Tibial nerve (tissue), 4 donors: ENCODE measurements around the gene MSI2. TPM values are rescaled to one million over a fixed set of nuclear protein-coding genes. Genes with fewer than 3 reads are reported as not detected.

Experiments
- DNase-seq, 2 donors: peaks; one replicate each; pipeline ENCODE4 v3.0.0-alpha.2; 2019; ENCODE audit warnings: low spot score in 2 of 2
- H3K27ac ChIP-seq, 4 donors: fragments of 200-600 bp; sonication (generic) in 3 of 4; one replicate each; pipeline ENCODE4 v1.5.1; 2017 to 2019; ENCODE audit warnings: mild to moderate bottlenecking in 1 of 4
- H3K27me3 ChIP-seq, 2 donors: fragments of 200-600 bp; sonication (generic) in 1 of 2; one replicate each; pipeline versions ENCODE4 v1.5.1 to v1.6.0; 2017 to 2019
- H3K36me3 ChIP-seq, 3 donors: fragments of 200-600 bp; sonication (generic); one replicate each; pipeline ENCODE4 v1.5.1; 2018 to 2019
- H3K4me1 ChIP-seq, 4 donors: fragments of 200-600 bp; sonication (generic) in 3 of 4; one replicate each; pipeline ENCODE4 v1.5.1; 2017 to 2019
- H3K4me3 ChIP-seq, 4 donors: fragments of 200-600 bp; sonication (generic) in 3 of 4; one replicate each; pipeline ENCODE4 v1.5.1; 2017 to 2019; ENCODE audit warnings: mild to moderate bottlenecking in 1 of 4, moderate library complexity in 1 of 4
- H3K9me3 ChIP-seq, 4 donors: fragments of 200-600 bp; sonication (generic) in 3 of 4; one replicate each; pipeline ENCODE4 v1.5.1; 2017 to 2019
- EP300 ChIP-seq, 2 donors: sonication (generic); formaldehyde crosslinking; IDR thresholded peaks; one replicate each; pipeline ENCODE4 v1.6.1; 2017; ENCODE audit warnings: antibody characterized with exemption in 2 of 2, mild to moderate bottlenecking in 1 of 2
- POLR2A ChIP-seq, 2 donors: fragments of 450-650 bp; IDR thresholded peaks; one replicate each; pipeline ENCODE4 v1.6.1; 2017; ENCODE audit warnings: antibody characterized with exemption in 2 of 2, mild to moderate bottlenecking in 2 of 2, moderate library complexity in 2 of 2
- WGBS, 2 donors: methylation state at CpG; one replicate each; pipeline ENCODE4 v1.1.5; 2018; 5-methylcytosine and 5-hydroxymethylcytosine counted together
- total RNA-seq, 4 donors: library from RNA; depleted of rRNA; stranded (reverse); fragments of >200 nt; gene quantifications; one replicate each; pipeline ENCODE4 v1.1.0, GENCODE V29; 2016
- TF ChIP-seq, protein P1 (sequence below), 5 experiments: fragments of 200-600 bp in 3 of 5; fragments of 450-650 bp in 2 of 5; sonication (generic) in 3 of 5; IDR thresholded peaks; one replicate each; pipeline ENCODE4 v1.5.1; 2016 to 2019; ENCODE audit warnings: antibody characterized with exemption in 5 of 5, mild to moderate bottlenecking in 3 of 5, moderate library complexity in 2 of 5

Gene MSI2
- total RNA-seq, 4 donors from 2014 or later: 11.5 to 18.3 (median 14.2) TPM

GRCh38 chr17:57354673-57355072 is 98.3 kb downstream of the MSI2 start:
- DNase-seq: no peak
- 91 to 96% methylated on average over 2 of the region's 2 CpGs for WGBS, 2 donors
- H3K9me3 ChIP-seq: no peaks in the 10 kb centered on the region
- H3K36me3 ChIP-seq: no peaks in the 10 kb centered on the region
- TF ChIP-seq, protein P1, sequence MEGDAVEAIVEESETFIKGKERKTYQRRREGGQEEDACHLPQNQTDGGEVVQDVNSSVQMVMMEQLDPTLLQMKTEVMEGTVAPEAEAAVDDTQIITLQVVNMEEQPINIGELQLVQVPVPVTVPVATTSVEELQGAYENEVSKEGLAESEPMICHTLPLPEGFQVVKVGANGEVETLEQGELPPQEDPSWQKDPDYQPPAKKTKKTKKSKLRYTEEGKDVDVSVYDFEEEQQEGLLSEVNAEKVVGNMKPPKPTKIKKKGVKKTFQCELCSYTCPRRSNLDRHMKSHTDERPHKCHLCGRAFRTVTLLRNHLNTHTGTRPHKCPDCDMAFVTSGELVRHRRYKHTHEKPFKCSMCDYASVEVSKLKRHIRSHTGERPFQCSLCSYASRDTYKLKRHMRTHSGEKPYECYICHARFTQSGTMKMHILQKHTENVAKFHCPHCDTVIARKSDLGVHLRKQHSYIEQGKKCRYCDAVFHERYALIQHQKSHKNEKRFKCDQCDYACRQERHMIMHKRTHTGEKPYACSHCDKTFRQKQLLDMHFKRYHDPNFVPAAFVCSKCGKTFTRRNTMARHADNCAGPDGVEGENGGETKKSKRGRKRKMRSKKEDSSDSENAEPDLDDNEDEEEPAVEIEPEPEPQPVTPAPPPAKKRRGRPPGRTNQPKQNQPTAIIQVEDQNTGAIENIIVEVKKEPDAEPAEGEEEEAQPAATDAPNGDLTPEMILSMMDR (IDR thresholded peaks at IDR 0.05): no peak
- TF ChIP-seq POLR2A (IDR thresholded peaks at IDR 0.05): no peak
- TF ChIP-seq EP300 (IDR thresholded peaks at IDR 0.05): no peak
- H3K27ac ChIP-seq: no peak overlapping the region
- no peaks in the 10 kb centered on the region for H3K27me3 ChIP-seq
- peaks cover 0 to 15% (median 7%) of the 10 kb centered on the region in 4 donors for H3K4me1 ChIP-seq
- no peak overlapping the region for H3K4me3 ChIP-seq

DNA sequence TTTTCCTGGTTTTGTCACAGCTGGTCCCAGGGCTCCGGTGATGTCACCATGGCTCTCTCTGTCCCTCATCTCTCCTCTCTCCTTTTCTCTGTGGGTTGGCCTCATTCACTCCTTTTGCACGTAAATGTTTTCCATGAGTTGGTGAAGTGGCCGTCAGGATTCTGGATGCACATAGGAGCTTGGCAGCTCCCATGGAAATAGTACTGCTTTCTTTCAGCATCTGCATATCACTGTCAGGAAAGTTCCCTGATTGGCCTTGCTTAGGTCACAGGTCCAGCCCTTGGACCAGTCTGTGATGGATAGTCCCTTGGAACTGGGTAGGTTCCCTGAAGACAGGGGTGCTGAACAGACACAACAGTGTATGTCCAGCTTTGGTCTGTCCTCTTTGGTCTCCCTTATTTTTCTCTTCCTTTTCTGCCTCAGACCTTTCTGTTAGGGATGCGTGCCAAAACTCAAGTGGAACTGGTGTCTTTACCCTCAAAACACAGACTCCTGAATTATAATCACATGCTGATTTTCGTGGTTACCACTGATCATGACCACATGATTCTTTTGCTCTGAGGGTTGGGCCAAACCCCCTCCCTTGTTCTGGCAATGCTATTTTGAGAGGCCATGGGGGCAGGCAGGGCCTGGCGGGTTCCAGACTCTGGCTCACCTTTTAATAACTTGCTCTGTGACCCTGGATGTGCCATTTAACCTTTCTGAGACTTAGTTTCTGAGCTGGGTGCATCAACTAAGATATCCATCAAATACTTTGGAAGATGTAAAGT is 99.0 kb downstream of the MSI2 start:
- H3K27me3 ChIP-seq: no peaks in the 10 kb centered on the region
- DNase-seq: no peak
- H3K27ac ChIP-seq: no peak overlapping the region
- WGBS, 2 donors: 80 to 91% methylated on average over 6 of the region's 6 CpGs
- no peak overlapping the region for H3K4me3 ChIP-seq
- peaks cover 0 to 15% (median 7%) of the 10 kb centered on the region in 4 donors for H3K4me1 ChIP-seq
- no peaks in the 10 kb centered on the region for H3K36me3 ChIP-seq
- TF ChIP-seq POLR2A (IDR thresholded peaks at IDR 0.05): no peak
- no peak for TF ChIP-seq EP300 (IDR thresholded peaks at IDR 0.05)
- TF ChIP-seq, protein P1 (IDR thresholded peaks at IDR 0.05): no peak
- no peaks in the 10 kb centered on the region for H3K9me3 ChIP-seq

DNA sequence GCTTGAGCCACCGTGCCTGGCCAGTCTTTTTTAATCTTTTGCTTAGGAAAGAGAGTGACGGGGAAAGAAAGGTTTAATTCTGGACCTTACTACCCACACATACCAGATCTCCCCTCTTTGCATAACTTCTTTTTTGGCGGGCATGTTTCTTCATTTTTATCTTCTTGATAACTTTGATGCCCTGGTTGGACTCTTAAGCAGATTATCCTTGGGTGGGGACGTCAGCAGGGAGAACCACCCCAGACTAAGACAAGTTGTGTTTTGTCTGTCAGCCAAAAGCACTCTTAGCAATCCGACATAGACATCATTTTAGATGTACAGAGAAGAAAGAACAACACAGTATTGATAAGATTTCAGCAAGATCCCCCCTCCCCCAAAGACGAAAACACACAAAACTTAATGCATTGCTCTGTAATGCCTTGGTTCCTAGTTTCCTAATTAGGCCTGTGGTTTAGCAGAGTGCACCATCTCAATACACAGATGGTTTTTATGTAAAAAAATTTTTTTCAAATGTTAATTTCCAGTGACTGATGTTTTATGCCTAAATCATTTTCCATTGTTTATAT is 99.9 kb downstream of the MSI2 start:
- H3K36me3 ChIP-seq: no peaks in the 10 kb centered on the region
- no peak overlapping the region for H3K27ac ChIP-seq
- WGBS, 2 donors: 59 to 66% methylated on average over 6 of the region's 6 CpGs
- no peak for DNase-seq
- H3K9me3 ChIP-seq: no peaks in the 10 kb centered on the region
- peak overlapping the region in 1 of 4 donors; percentile 25 for H3K4me3 ChIP-seq
- peaks cover 0 to 14% (median 5%) of the 10 kb centered on the region in 4 donors for H3K4me1 ChIP-seq
- TF ChIP-seq POLR2A (IDR thresholded peaks at IDR 0.05) (no peak), EP300 (IDR thresholded peaks at IDR 0.05) (no peak)
- TF ChIP-seq, protein P1 (IDR thresholded peaks at IDR 0.05): no peak
- no peaks in the 10 kb centered on the region for H3K27me3 ChIP-seq

DNA sequence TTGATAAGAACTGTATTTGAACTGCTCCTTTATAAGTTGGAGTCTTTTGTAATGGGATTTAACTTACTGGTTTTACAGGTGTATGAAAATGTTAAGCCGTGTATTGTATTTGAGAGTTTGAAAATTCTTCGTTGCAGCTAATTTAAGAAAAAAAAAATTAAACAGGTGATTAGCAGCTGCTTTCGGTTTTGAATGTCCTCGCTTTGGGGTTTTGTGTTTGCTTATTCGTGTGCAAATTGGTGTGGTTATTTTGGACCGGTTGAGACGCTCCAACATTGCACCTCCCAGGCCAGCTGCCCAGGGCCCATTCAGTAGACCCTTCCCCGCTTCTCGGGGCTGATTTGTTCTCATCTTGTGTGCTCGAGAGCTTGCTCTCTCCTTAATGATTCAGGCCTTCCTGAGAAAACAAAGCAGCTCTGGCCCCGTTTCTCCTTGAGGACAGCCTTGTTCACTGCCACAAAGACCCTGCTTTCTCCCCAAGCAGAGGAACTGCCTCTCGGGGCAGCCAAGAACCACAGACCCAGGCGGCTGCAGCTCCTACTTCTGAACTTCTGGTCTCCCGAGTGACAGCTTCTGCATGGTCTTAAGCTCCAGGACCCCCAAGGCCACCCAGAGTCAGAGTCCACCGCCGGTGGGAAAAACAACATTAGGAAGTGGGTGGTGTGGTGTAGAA is 100.5 kb downstream of the MSI2 start:
- 44 to 54% methylated on average over 16 of the region's 16 CpGs for WGBS, 2 donors
- Histone ChIP-seq H3K36me3 (no peaks in the 10 kb centered on the region), H3K4me3 (peak overlapping the region in 1 of 4 donors; percentile 25), H3K27me3 (no peaks in the 10 kb centered on the region), H3K9me3 (no peaks in the 10 kb centered on the region), H3K27ac (peak overlapping the region in 1 of 4 donors; percentile 7), H3K4me1 (peaks cover 0 to 14% (median 5%) of the 10 kb centered on the region in 4 donors)
- no peak for DNase-seq
- TF ChIP-seq, protein P1 (IDR thresholded peaks at IDR 0.05): no peak
- no peak for TF ChIP-seq POLR2A (IDR thresholded peaks at IDR 0.05)
- no peak for TF ChIP-seq EP300 (IDR thresholded peaks at IDR 0.05)

- Histone ChIP-seq H3K27ac (peak overlapping the region in 1 of 4 donors; percentile 7), H3K36me3 (no peaks in the 10 kb centered on the region), H3K9me3 (no peaks in the 10 kb centered on the region), H3K27me3 (no peaks in the 10 kb centered on the region), H3K4me1 (peaks cover 0 to 14% (median 5%) of the 10 kb centered on the region in 4 donors), H3K4me3 (no peak overlapping the region)
- no peak for DNase-seq
- WGBS, 2 donors: 48 to 60% methylated on average over 10 to 11 of the region's 11 CpGs
- no peak for TF ChIP-seq EP300 (IDR thresholded peaks at IDR 0.05)
- TF ChIP-seq POLR2A (IDR thresholded peaks at IDR 0.05): no peak
- TF ChIP-seq, protein P1 (IDR thresholded peaks at IDR 0.05): no peak
These were observed 101.1 kb downstream of the MSI2 start for GRCh38 chr17:57357392-57357784.
